Muscle of leg (tissue), 11 donors: Measurements from ENCODE around the gene PTGR1. TPM values are rescaled to one million over a fixed set of nuclear protein-coding genes. Genes with fewer than 3 reads are reported as not detected.
"Not testable (repeated sequence)": the region's sequence is repeated elsewhere in the genome, so short reads cannot be mapped to it uniquely, and the experiment has no call there.

Experiments
- DNase-seq: peaks from one replicate; pipeline ENCODE4 v3.0.0; 2013
- H3K27ac ChIP-seq: one replicate; pipeline ENCODE4 v1.5.1; 2013; ENCODE audit warnings: mild to moderate bottlenecking, low read length, control low read depth
- H3K27me3 ChIP-seq: one replicate; pipeline ENCODE4 v1.6.1; 2013; ENCODE audit warnings: low read length; ENCODE audit not compliant: control insufficient read depth, insufficient read depth
- H3K36me3 ChIP-seq: one replicate; pipeline ENCODE4 v1.6.1; 2013; ENCODE audit warnings: low read length; ENCODE audit not compliant: control insufficient read depth, insufficient read depth
- H3K4me1 ChIP-seq: one replicate; pipeline ENCODE4 v1.6.1; 2013; ENCODE audit warnings: low read length; ENCODE audit not compliant: control insufficient read depth, insufficient read depth
- H3K4me3 ChIP-seq: one replicate; pipeline ENCODE4 v1.5.1; 2013; ENCODE audit warnings: low read length, control low read depth
- H3K9me3 ChIP-seq: replicated peaks from 2 replicates; pipeline ENCODE4 v1.6.1; 2013; ENCODE audit warnings: low read depth, low read length; ENCODE audit not compliant: control insufficient read depth
- WGBS: methylation state at CpG from one replicate; pipeline ENCODE4 v1.1.5; 2013; ENCODE audit warnings: missing lambda C conversion rate; ENCODE audit not compliant: insufficient coverage; 5-methylcytosine and 5-hydroxymethylcytosine counted together
- polyA plus RNA-seq, 8 donors: library from polyadenylated mRNA; unstranded; fragments of 120-200 nt; gene quantifications; one replicate each; pipeline versions ENCODE4 v1.2.1 to v1.2.3, GENCODE V29; 2013; ENCODE audit warnings: inconsistent platforms in 1 of 8, low replicate concordance in 1 of 8; ENCODE audit not compliant: insufficient read length in 8 of 8, insufficient read depth in 1 of 8
- total RNA-seq: library from RNA; stranded (reverse); fragments of 120-200 nt; gene quantifications from one replicate; pipeline ENCODE4 v1.2.4, GENCODE V29; 2013

PTGR1 gene
- total and polyA plus RNA-seq, 9 donors: 25.3 to 57.7 (median 46.0) TPM

- Histone ChIP-seq H3K27ac (peak overlapping the region; percentile 86), H3K27me3 (no peaks in the 10 kb centered on the region), H3K4me1 (peaks cover 11% of the 10 kb centered on the region), H3K4me3 (peak overlapping the region; percentile 70), H3K9me3 (no peaks in the 10 kb centered on the region), H3K36me3 (peaks cover 17% of the 10 kb centered on the region)
- 24% methylated on average over 17 of the region's 17 CpGs for WGBS
- DNase-seq: no peak
These were observed 502 bp upstream of the PTGR1 start for GRCh38 chr9:111599955-111600343.

GRCh38 chr9:111598733-111599091 lies 735 bp downstream of the PTGR1 start:
- under 1% methylated on average over 16 of the region's 16 CpGs for WGBS
- H3K36me3 ChIP-seq: peaks cover 21% of the 10 kb centered on the region
- H3K4me1 ChIP-seq: peaks cover 11% of the 10 kb centered on the region
- H3K4me3 ChIP-seq: peak overlapping the region; percentile 70
- no peaks in the 10 kb centered on the region for H3K27me3 ChIP-seq
- H3K9me3 ChIP-seq: no peaks in the 10 kb centered on the region
- peak; percentile 58 for DNase-seq
- H3K27ac ChIP-seq: peak overlapping the region; percentile 86

- Histone ChIP-seq H3K4me1 (peaks cover 11% of the 10 kb centered on the region), H3K9me3 (no peaks in the 10 kb centered on the region), H3K4me3 (peak overlapping the region; percentile 70), H3K36me3 (peaks cover 24% of the 10 kb centered on the region), H3K27me3 (no peaks in the 10 kb centered on the region), H3K27ac (peak overlapping the region; percentile 86)
- peak; percentile 68 for DNase-seq
- WGBS: 2% methylated on average over 31 of the region's 41 CpGs
These were observed 1.4 kb downstream of the PTGR1 start for GRCh38 chr9:111597852-111598732.

GRCh38 chr9:111588846-111589245 lies 10.6 kb downstream of the PTGR1 start:
- no peaks in the 10 kb centered on the region for H3K4me1 ChIP-seq
- H3K9me3 ChIP-seq: no peaks in the 10 kb centered on the region
- H3K27me3 ChIP-seq: no peaks in the 10 kb centered on the region
- H3K36me3 ChIP-seq: peaks cover 30% of the 10 kb centered on the region
- no peak for DNase-seq
- no peak overlapping the region for H3K4me3 ChIP-seq
- WGBS: no CpG with 5 or more reads among the region's 5 CpGs
- H3K27ac ChIP-seq: no peak overlapping the region

- H3K9me3 ChIP-seq: no peaks in the 10 kb centered on the region
- no peak overlapping the region for H3K27ac ChIP-seq
- no peaks in the 10 kb centered on the region for H3K27me3 ChIP-seq
- H3K4me3 ChIP-seq: no peak overlapping the region
- H3K4me1 ChIP-seq: no peaks in the 10 kb centered on the region
- WGBS: 95% methylated on average over 5 of the region's 5 CpGs
- no peak for DNase-seq
- peaks cover 34% of the 10 kb centered on the region for H3K36me3 ChIP-seq
These were observed 13.1 kb downstream of the PTGR1 start for GRCh38 chr9:111586378-111586777.

- peaks cover 52% of the 10 kb centered on the region for H3K36me3 ChIP-seq
- H3K9me3 ChIP-seq: no peaks in the 10 kb centered on the region
- WGBS: no CpG with 5 or more reads among the region's 3 CpGs
- H3K27ac ChIP-seq: no peak overlapping the region
- DNase-seq: no peak
- H3K27me3 ChIP-seq: no peaks in the 10 kb centered on the region
- no peaks in the 10 kb centered on the region for H3K4me1 ChIP-seq
- H3K4me3 ChIP-seq: no peak overlapping the region
These were observed 16.6 kb downstream of the PTGR1 start for GRCh38 chr9:111582888-111583287.

- WGBS: 14% methylated on average over 3 of the region's 4 CpGs
- peaks cover 63% of the 10 kb centered on the region for H3K36me3 ChIP-seq
- H3K4me1 ChIP-seq: peaks cover 16% of the 10 kb centered on the region
- H3K27ac ChIP-seq: peak overlapping the region; percentile 23
- peaks cover 16% of the 10 kb centered on the region for H3K9me3 ChIP-seq
- no peak overlapping the region for H3K4me3 ChIP-seq
- DNase-seq: peak; percentile 88
- H3K27me3 ChIP-seq: no peaks in the 10 kb centered on the region
These were observed 26.4 kb downstream of the PTGR1 start for GRCh38 chr9:111572950-111573604.

- H3K4me1 ChIP-seq: peaks cover 15% of the 10 kb centered on the region
- DNase-seq, H3K27ac ChIP-seq, H3K27me3 ChIP-seq, H3K4me3 ChIP-seq: not testable (repeated sequence)
- peaks cover 69% of the 10 kb centered on the region for H3K36me3 ChIP-seq
- peaks cover 16% of the 10 kb centered on the region for H3K9me3 ChIP-seq
- WGBS: 88% methylated on average over 1 of the region's 4 CpGs
These were observed 31.3 kb downstream of the PTGR1 start for GRCh38 chr9:111568127-111568526.

GRCh38 chr9:111566234-111566633 lies 33.2 kb downstream of the PTGR1 start:
- Histone ChIP-seq H3K4me3 (no peak overlapping the region), H3K27ac (no peak overlapping the region), H3K9me3 (peaks cover 16% of the 10 kb centered on the region), H3K27me3 (no peaks in the 10 kb centered on the region), H3K4me1 (peaks cover 5% of the 10 kb centered on the region), H3K36me3 (peaks cover 60% of the 10 kb centered on the region)
- WGBS: 0% methylated on average over 1 of the region's 1 CpG
- DNase-seq: peak; percentile 66

GRCh38 chr9:111561165-111561719 lies 38.2 kb downstream of the PTGR1 start:
- Histone ChIP-seq H3K36me3 (peaks cover 17% of the 10 kb centered on the region), H3K27me3 (no peaks in the 10 kb centered on the region), H3K9me3 (peaks cover 3% of the 10 kb centered on the region), H3K4me3 (no peak overlapping the region), H3K27ac (no peak overlapping the region), H3K4me1 (peaks cover 4% of the 10 kb centered on the region)
- DNase-seq: no peak
